Measurements from ENCODE around the gene DSG2. TPM values are rescaled to one million over a fixed set of nuclear protein-coding genes. Genes with fewer than 3 reads are reported as not detected.

DSG2 gene
- polyA plus RNA-seq, 3 donors: not detected

- Mint-ChIP-seq H3K27ac (no peak overlapping the region), H3K36me3 (no peaks in the 10 kb centered on the region), H3K9me3 (peaks cover 0 to 2% (median 0%) of the 10 kb centered on the region in 7 donors), H3K4me1 (no peaks in the 10 kb centered on the region), H3K27me3 (ENCODE audit: low read depth in 3 of 3) (peaks cover 0 to under 1% (median 0%) of the 10 kb centered on the region in 3 donors), H3K4me3 (no peak overlapping the region)
- peak; percentile 27 to 46 (median 31) for DNase-seq
- Histone ChIP-seq H3K4me1 (ENCODE audit: control insufficient read depth in 1 of 2, insufficient read depth in 2 of 2, low read length in 2 of 2) (no peaks in the 10 kb centered on the region), H3K27me3 (ENCODE audit: control insufficient read depth in 2 of 2, insufficient read depth in 2 of 2, low read length in 2 of 2) (no peaks in the 10 kb centered on the region), H3K36me3 (replicated peaks in 1 of 2; ENCODE audit: control insufficient read depth in 1 of 2, insufficient read depth in 2 of 2, low read length in 2 of 2) (no peaks in the 10 kb centered on the region), H2AFZ (ENCODE audit: insufficient read depth, low read depth, low read length, poor library complexity, severe bottlenecking) (no peak overlapping the region), H3K4me2 (replicated peaks; ENCODE audit: extremely low read depth, low read length, poor library complexity, severe bottlenecking) (no peak overlapping the region), H3K79me2 (ENCODE audit: insufficient read depth, low read length) (no peaks in the 10 kb centered on the region), H3K9ac (ENCODE audit: insufficient read depth, low read length, poor library complexity, severe bottlenecking) (no peak overlapping the region), H3K4me3 (replicated peaks in 1 of 3; ENCODE audit: low read depth in 2 of 3, low read length in 3 of 3) (no peak overlapping the region), H4K20me1 (ENCODE audit: insufficient read depth, low read length) (no peaks in the 10 kb centered on the region), H3K9me3 (replicated peaks in 1 of 2; ENCODE audit: control insufficient read depth in 1 of 2, insufficient read depth in 1 of 2, low read length in 2 of 2) (no peaks in the 10 kb centered on the region), H3K27ac (ENCODE audit: low read depth in 1 of 2, low read length in 2 of 2) (no peak overlapping the region)
- TF ChIP-seq CTCF (IDR thresholded peaks at IDR 0.05): no peak
- intact Hi-C loops (cut with micrococcal nuclease): no loop called here
- WGBS (ENCODE audit: insufficient coverage): no CpG with 5 or more reads among the region's 1 CpG
Observed at GRCh38 chr18:31574359-31574758, 76.4 kb downstream of the DSG2 start.

GRCh38 chr18:31575515-31576257, 77.7 kb downstream of the DSG2 start:
- no peak for TF ChIP-seq CTCF (IDR thresholded peaks at IDR 0.05)

More at GRCh38 chr18:31575515-31576257, 77.7 kb downstream of the DSG2 start:
- H3K36me3 ChIP-seq (replicated peaks in 1 of 2; ENCODE audit: control insufficient read depth in 1 of 2, insufficient read depth in 2 of 2, low read length in 2 of 2): no peaks in the 10 kb centered on the region
- intact Hi-C loops (cut with micrococcal nuclease): no loop called here
- no peaks in the 10 kb centered on the region for H3K79me2 ChIP-seq (ENCODE audit: insufficient read depth, low read length)
- Mint-ChIP-seq H3K36me3 (no peaks in the 10 kb centered on the region), H3K27ac (no peak overlapping the region), H3K9me3 (peaks cover 0 to 2% (median 0%) of the 10 kb centered on the region in 7 donors), H3K4me3 (no peak overlapping the region), H3K4me1 (no peaks in the 10 kb centered on the region), H3K27me3 (ENCODE audit: low read depth in 3 of 3) (no peaks in the 10 kb centered on the region)
- no peak overlapping the region for H3K4me3 ChIP-seq (replicated peaks in 1 of 3; ENCODE audit: low read depth in 2 of 3, low read length in 3 of 3)
- no peak overlapping the region for H2AFZ ChIP-seq (ENCODE audit: insufficient read depth, low read depth, low read length, poor library complexity, severe bottlenecking)
- WGBS (ENCODE audit: insufficient coverage): 94% methylated on average over 2 of the region's 3 CpGs
- H3K27ac ChIP-seq (ENCODE audit: low read depth in 1 of 2, low read length in 2 of 2): no peak overlapping the region
- H3K27me3 ChIP-seq (ENCODE audit: control insufficient read depth in 2 of 2, insufficient read depth in 2 of 2, low read length in 2 of 2): no peaks in the 10 kb centered on the region
- no peaks in the 10 kb centered on the region for H4K20me1 ChIP-seq (ENCODE audit: insufficient read depth, low read length)
- no peak overlapping the region for H3K4me2 ChIP-seq (replicated peaks; ENCODE audit: extremely low read depth, low read length, poor library complexity, severe bottlenecking)
- H3K4me1 ChIP-seq (ENCODE audit: control insufficient read depth in 1 of 2, insufficient read depth in 2 of 2, low read length in 2 of 2): no peaks in the 10 kb centered on the region
- DNase-seq: no peak
- H3K9ac ChIP-seq (ENCODE audit: insufficient read depth, low read length, poor library complexity, severe bottlenecking): no peak overlapping the region
- no peaks in the 10 kb centered on the region for H3K9me3 ChIP-seq (replicated peaks in 1 of 2; ENCODE audit: control insufficient read depth in 1 of 2, insufficient read depth in 1 of 2, low read length in 2 of 2)

Measured in CD14-positive monocyte (primary cell).